Mesodermal cell (in vitro differentiated cells): ENCODE results near the gene PTPRN2.

Experiments used
- H3K27ac ChIP-seq: 2 replicates; pipeline ENCODE4 v1.7.0; 2013; ENCODE audit warnings: mild to moderate bottlenecking, low read depth, low read length, moderate library complexity; ENCODE audit not compliant: severe bottlenecking
- H3K36me3 ChIP-seq: 2 replicates; pipeline ENCODE4 v1.7.1; 2013; ENCODE audit warnings: mild to moderate bottlenecking, low read length, moderate library complexity; ENCODE audit not compliant: control insufficient read depth, insufficient read depth
- H3K4me1 ChIP-seq: one replicate; pipeline ENCODE4 v1.7.1; 2013; ENCODE audit warnings: mild to moderate bottlenecking, low read length; ENCODE audit not compliant: insufficient read depth, control insufficient read depth, poor library complexity, severe bottlenecking
- H3K4me3 ChIP-seq: 2 replicates; pipeline ENCODE4 v1.7.0; 2013; ENCODE audit warnings: low read length, control low read depth, mild to moderate bottlenecking; ENCODE audit not compliant: insufficient read depth, poor library complexity, severe bottlenecking; ENCODE audit errors: extremely low read depth
- H3K9me3 ChIP-seq: 2 replicates; pipeline ENCODE4 v1.7.1; 2013; ENCODE audit warnings: mild to moderate bottlenecking, low read length, moderate library complexity; ENCODE audit not compliant: control insufficient read depth
- WGBS, 2 experiments: methylation state at CpG; one replicate each; pipeline ENCODE4 v1.1.5; 2013; ENCODE audit warnings: missing lambda C conversion rate in 2 of 2; ENCODE audit not compliant: insufficient coverage in 2 of 2; 5-methylcytosine and 5-hydroxymethylcytosine counted together

The PTPRN2 gene

GRCh38 chr7:157832866-157833607 lies 754.6 kb downstream of the PTPRN2 start:
- Histone ChIP-seq H3K4me3 (no peak overlapping the region), H3K4me1 (no peaks in the 10 kb centered on the region), H3K9me3 (peaks cover 72% of the 10 kb centered on the region), H3K36me3 (no peaks in the 10 kb centered on the region), H3K27ac (no peak overlapping the region)
- 78 to 81% methylated on average over 30 to 35 of the region's 35 CpGs for WGBS, 2 experiments

- WGBS, 2 experiments, result 65 to 68% methylated on average over 6 of the region's 6 CpGs
- no peak overlapping the region for H3K27ac ChIP-seq
- H3K4me1 ChIP-seq, result no peaks in the 10 kb centered on the region
- no peak overlapping the region for H3K4me3 ChIP-seq
- H3K9me3 ChIP-seq, result peaks cover 75% of the 10 kb centered on the region
- H3K36me3 ChIP-seq, result no peaks in the 10 kb centered on the region
These were observed 755.2 kb downstream of the PTPRN2 start for GRCh38 chr7:157832421-157832820.

GRCh38 chr7:157832006-157832405 lies 755.6 kb downstream of the PTPRN2 start:
- 80 to 87% methylated on average over 15 to 16 of the region's 16 CpGs for WGBS, 2 experiments
- H3K36me3 ChIP-seq, result no peaks in the 10 kb centered on the region
- peaks cover 75% of the 10 kb centered on the region for H3K9me3 ChIP-seq

GRCh38 chr7:157831143-157831905 lies 756.3 kb downstream of the PTPRN2 start:
- Histone ChIP-seq H3K4me1 (no peaks in the 10 kb centered on the region), H3K27ac (no peak overlapping the region), H3K9me3 (peaks cover 81% of the 10 kb centered on the region), H3K36me3 (no peaks in the 10 kb centered on the region), H3K4me3 (no peak overlapping the region)
- 74 to 76% methylated on average over 5 to 14 of the region's 18 CpGs for WGBS, 2 experiments

More at GRCh38 chr7:157832006-157832405, 755.6 kb downstream of the PTPRN2 start:
- H3K4me1 ChIP-seq, result no peaks in the 10 kb centered on the region
- H3K4me3 ChIP-seq, result no peak overlapping the region
- no peak overlapping the region for H3K27ac ChIP-seq

- Histone ChIP-seq H3K36me3 (no peaks in the 10 kb centered on the region), H3K4me1 (no peaks in the 10 kb centered on the region), H3K4me3 (no peak overlapping the region), H3K9me3 (peaks cover 78% of the 10 kb centered on the region), H3K27ac (no peak overlapping the region)
- 81 to 90% methylated on average over 7 to 12 of the region's 13 CpGs for WGBS, 2 experiments
These were observed 757.3 kb downstream of the PTPRN2 start for GRCh38 chr7:157830331-157830730.

GRCh38 chr7:157829491-157829890 lies 758.1 kb downstream of the PTPRN2 start:
- Histone ChIP-seq H3K36me3 (no peaks in the 10 kb centered on the region), H3K4me1 (no peaks in the 10 kb centered on the region), H3K9me3 (peaks cover 81% of the 10 kb centered on the region), H3K4me3 (no peak overlapping the region), H3K27ac (no peak overlapping the region)
- 85 to 87% methylated on average over 15 of the region's 15 CpGs for WGBS, 2 experiments

- Histone ChIP-seq H3K4me1 (no peaks in the 10 kb centered on the region), H3K36me3 (no peaks in the 10 kb centered on the region), H3K27ac (no peak overlapping the region), H3K9me3 (peaks cover 83% of the 10 kb centered on the region), H3K4me3 (no peak overlapping the region)
- 100% methylated on average over 2 to 3 of the region's 14 CpGs for WGBS, 2 experiments
These were observed 758.7 kb downstream of the PTPRN2 start for GRCh38 chr7:157828881-157829280.

- 70 to 78% methylated on average over 9 to 11 of the region's 13 CpGs for WGBS, 2 experiments
- Histone ChIP-seq H3K27ac (no peak overlapping the region), H3K36me3 (no peaks in the 10 kb centered on the region), H3K4me1 (no peaks in the 10 kb centered on the region), H3K9me3 (peaks cover 83% of the 10 kb centered on the region), H3K4me3 (no peak overlapping the region)
These were observed 759.4 kb downstream of the PTPRN2 start for GRCh38 chr7:157828190-157828589.

- H3K36me3 ChIP-seq, result no peaks in the 10 kb centered on the region
- peaks cover 83% of the 10 kb centered on the region for H3K9me3 ChIP-seq
- 80 to 94% methylated on average over 8 to 10 of the region's 10 CpGs for WGBS, 2 experiments
- H3K27ac ChIP-seq, result no peak overlapping the region
- no peaks in the 10 kb centered on the region for H3K4me1 ChIP-seq
- no peak overlapping the region for H3K4me3 ChIP-seq
These were observed 759.8 kb downstream of the PTPRN2 start for GRCh38 chr7:157827863-157828160.

GRCh38 chr7:157827045-157827862 lies 760.4 kb downstream of the PTPRN2 start:
- H3K27ac ChIP-seq, result no peak overlapping the region
- H3K36me3 ChIP-seq, result no peaks in the 10 kb centered on the region
- no peak overlapping the region for H3K4me3 ChIP-seq
- H3K4me1 ChIP-seq, result no peaks in the 10 kb centered on the region
- peaks cover 83% of the 10 kb centered on the region for H3K9me3 ChIP-seq
- WGBS, 2 experiments, result 83 to 88% methylated on average over 11 to 14 of the region's 23 CpGs
